Progenitor cell of endocrine pancreas (in vitro differentiated cells): ENCODE results near the gene URB1. TPM values are rescaled to one million over a fixed set of nuclear protein-coding genes. Genes with fewer than 3 reads are reported as not detected.

Experiments used
- DNase-seq: peaks from one replicate; pipeline ENCODE4 v3.0.0; 2021; ENCODE audit warnings: low spot score; ENCODE audit not compliant: unreplicated experiment
- H3K27ac Mint-ChIP-seq: 2 replicates; pipeline ENCODE4 v1.8.0; 2021; ENCODE audit warnings: mild to moderate bottlenecking, moderate library complexity, mixed read lengths
- H3K27me3 Mint-ChIP-seq: 2 replicates; pipeline ENCODE4 v1.8.0; 2021; ENCODE audit warnings: mixed read lengths
- H3K36me3 Mint-ChIP-seq: 2 replicates; pipeline ENCODE4 v1.8.0; 2022; ENCODE audit warnings: mixed read lengths; ENCODE audit not compliant: insufficient read depth
- H3K4me1 Mint-ChIP-seq: 2 replicates; pipeline ENCODE4 v1.8.0; 2021; ENCODE audit warnings: low read depth, mixed read lengths
- H3K4me3 Mint-ChIP-seq: 2 replicates; pipeline ENCODE4 v1.8.0; 2021; ENCODE audit warnings: low read depth, mild to moderate bottlenecking, moderate library complexity, mixed read lengths
- H3K9me3 Mint-ChIP-seq: 2 replicates; pipeline ENCODE4 v1.8.0; 2021; ENCODE audit warnings: low read depth, mixed read lengths
- CTCF ChIP-seq: fragments of 200-600 bp; sonication (generic); IDR thresholded peaks from one replicate; pipeline ENCODE4 v1.5.0; 2021; ENCODE audit warnings: antibody characterized with exemption, mild to moderate bottlenecking; ENCODE audit not compliant: unreplicated experiment
- total RNA-seq: library from RNA; stranded (reverse); gene quantifications from 2 replicates; pipeline ENCODE4 v1.2.1, GENCODE V29; 2021

Gene URB1
- total RNA-seq, 1 donor from 2014 or later, result 17.1 TPM

- H3K27ac Mint-ChIP-seq, result no peak overlapping the region
- peaks cover 28% of the 10 kb centered on the region for H3K36me3 Mint-ChIP-seq
Observed at GRCh38 chr21:32349333-32349944, 43.4 kb downstream of the URB1 start.

GRCh38 chr21:32348604-32349332, 44.0 kb downstream of the URB1 start:
- TF ChIP-seq CTCF, result no peak
- Mint-ChIP-seq H3K4me1 (no peaks in the 10 kb centered on the region), H3K9me3 (peaks cover 5% of the 10 kb centered on the region), H3K4me3 (no peak overlapping the region), H3K36me3 (peaks cover 31% of the 10 kb centered on the region), H3K27me3 (no peaks in the 10 kb centered on the region), H3K27ac (no peak overlapping the region)
- no peak for DNase-seq

More at GRCh38 chr21:32349333-32349944, 43.4 kb downstream of the URB1 start:
- DNase-seq, result no peak
- H3K4me1 Mint-ChIP-seq, result no peaks in the 10 kb centered on the region
- H3K27me3 Mint-ChIP-seq, result no peaks in the 10 kb centered on the region
- H3K4me3 Mint-ChIP-seq, result no peak overlapping the region
- peaks cover 2% of the 10 kb centered on the region for H3K9me3 Mint-ChIP-seq
- no peak for TF ChIP-seq CTCF

- Mint-ChIP-seq H3K4me3 (no peak overlapping the region), H3K36me3 (peaks cover 37% of the 10 kb centered on the region), H3K9me3 (peaks cover 8% of the 10 kb centered on the region), H3K27ac (no peak overlapping the region), H3K27me3 (no peaks in the 10 kb centered on the region), H3K4me1 (no peaks in the 10 kb centered on the region)
- no peak for TF ChIP-seq CTCF
- no peak for DNase-seq
Observed at GRCh38 chr21:32347977-32348376, 44.8 kb downstream of the URB1 start.

GRCh38 chr21:32347351-32347750, 45.5 kb downstream of the URB1 start:
- peaks cover 37% of the 10 kb centered on the region for H3K36me3 Mint-ChIP-seq

GRCh38 chr21:32346951-32347350, 45.9 kb downstream of the URB1 start:
- DNase-seq, result no peak
- Mint-ChIP-seq H3K36me3 (peaks cover 36% of the 10 kb centered on the region), H3K9me3 (peaks cover 8% of the 10 kb centered on the region), H3K4me1 (no peaks in the 10 kb centered on the region), H3K27ac (no peak overlapping the region), H3K27me3 (no peaks in the 10 kb centered on the region), H3K4me3 (no peak overlapping the region)
- no peak for TF ChIP-seq CTCF

More at GRCh38 chr21:32347351-32347750, 45.5 kb downstream of the URB1 start:
- Mint-ChIP-seq H3K9me3 (peaks cover 8% of the 10 kb centered on the region), H3K27me3 (no peaks in the 10 kb centered on the region), H3K4me3 (no peak overlapping the region), H3K4me1 (no peaks in the 10 kb centered on the region), H3K27ac (no peak overlapping the region)
- DNase-seq, result no peak
- no peak for TF ChIP-seq CTCF
